Measurements from ENCODE around the gene ZNF57.
"Not testable (repeated sequence)": the region's sequence is repeated elsewhere in the genome, so short reads cannot be mapped to it uniquely, and the experiment has no call there.

The ZNF57 gene

GRCh38 chr19:2960120-2960519 lies 59.4 kb downstream of the ZNF57 start:
- H3K27me3 ChIP-seq (ENCODE audit: control insufficient read depth, insufficient read depth, low read length) = no peaks in the 10 kb centered on the region; the same call in 1 of the 2 replicates
- no peak overlapping the region for H3K9ac ChIP-seq (ENCODE audit: low read length)
- no peak overlapping the region for H3K4me3 ChIP-seq (ENCODE audit: low read depth, low read length)
- H3K9me3 ChIP-seq (ENCODE audit: control insufficient read depth, insufficient read depth, low read depth, low read length) = no peaks in the 10 kb centered on the region
- H3K27ac ChIP-seq (ENCODE audit: low read depth, low read length) = no peak overlapping the region
- H3K36me3 ChIP-seq (ENCODE audit: control insufficient read depth, insufficient read depth, low read length) = no peaks in the 10 kb centered on the region
- H3K4me1 ChIP-seq (ENCODE audit: control insufficient read depth, insufficient read depth, low read length) = no peaks in the 10 kb centered on the region

- no peaks in the 10 kb centered on the region for H3K9me3 ChIP-seq (ENCODE audit: control insufficient read depth, insufficient read depth, low read depth, low read length)
- H3K4me1 ChIP-seq (ENCODE audit: control insufficient read depth, insufficient read depth, low read length) = no peaks in the 10 kb centered on the region
- H3K4me3 ChIP-seq (ENCODE audit: low read depth, low read length) = no peak overlapping the region
- H3K36me3 ChIP-seq (ENCODE audit: control insufficient read depth, insufficient read depth, low read length) = no peaks in the 10 kb centered on the region
- no peaks in the 10 kb centered on the region; the same call in 1 of the 2 replicates for H3K27me3 ChIP-seq (ENCODE audit: control insufficient read depth, insufficient read depth, low read length)
- no peak overlapping the region for H3K27ac ChIP-seq (ENCODE audit: low read depth, low read length)
- no peak overlapping the region for H3K9ac ChIP-seq (ENCODE audit: low read length)
Measured at GRCh38 chr19:2962018-2962670, 61.4 kb downstream of the ZNF57 start.

- Histone ChIP-seq H3K4me1 (ENCODE audit: control insufficient read depth, insufficient read depth, low read length) (no peaks in the 10 kb centered on the region), H3K27me3 (ENCODE audit: control insufficient read depth, insufficient read depth, low read length) (no peaks in the 10 kb centered on the region; the same call in 1 of the 2 replicates), H3K27ac (ENCODE audit: low read depth, low read length) (no peak overlapping the region), H3K9me3 (ENCODE audit: control insufficient read depth, insufficient read depth, low read depth, low read length) (no peaks in the 10 kb centered on the region), H3K4me3 (ENCODE audit: low read depth, low read length) (no peak overlapping the region), H3K9ac (ENCODE audit: low read length) (no peak overlapping the region), H3K36me3 (ENCODE audit: control insufficient read depth, insufficient read depth, low read length) (no peaks in the 10 kb centered on the region)
Measured at GRCh38 chr19:2963122-2963521, 62.4 kb downstream of the ZNF57 start.

GRCh38 chr19:2963631-2964030 lies 62.9 kb downstream of the ZNF57 start:
- not testable (repeated sequence) for H3K9me3 ChIP-seq (ENCODE audit: control insufficient read depth, insufficient read depth, low read depth, low read length); H3K4me3 ChIP-seq (ENCODE audit: low read depth, low read length); H3K27me3 ChIP-seq (ENCODE audit: control insufficient read depth, insufficient read depth, low read length); H3K9ac ChIP-seq (ENCODE audit: low read length); H3K4me1 ChIP-seq (ENCODE audit: control insufficient read depth, insufficient read depth, low read length); H3K27ac ChIP-seq (ENCODE audit: low read depth, low read length); H3K36me3 ChIP-seq (ENCODE audit: control insufficient read depth, insufficient read depth, low read length)

- H3K4me1 ChIP-seq (ENCODE audit: control insufficient read depth, insufficient read depth, low read length) = no peaks in the 10 kb centered on the region
- H3K36me3 ChIP-seq (ENCODE audit: control insufficient read depth, insufficient read depth, low read length) = no peaks in the 10 kb centered on the region
- no peak overlapping the region for H3K27ac ChIP-seq (ENCODE audit: low read depth, low read length)
- no peaks in the 10 kb centered on the region; the same call in 1 of the 2 replicates for H3K27me3 ChIP-seq (ENCODE audit: control insufficient read depth, insufficient read depth, low read length)
- no peak overlapping the region for H3K9ac ChIP-seq (ENCODE audit: low read length)
- H3K9me3 ChIP-seq (ENCODE audit: control insufficient read depth, insufficient read depth, low read depth, low read length) = no peaks in the 10 kb centered on the region
- no peak overlapping the region for H3K4me3 ChIP-seq (ENCODE audit: low read depth, low read length)
Measured at GRCh38 chr19:2964874-2965273, 64.1 kb downstream of the ZNF57 start.

GRCh38 chr19:2967972-2968371 lies 67.2 kb downstream of the ZNF57 start:
- no peak overlapping the region for H3K27ac ChIP-seq (ENCODE audit: low read depth, low read length)
- H3K27me3 ChIP-seq (ENCODE audit: control insufficient read depth, insufficient read depth, low read length) = peaks cover 5% of the 10 kb centered on the region; the same call in 1 of the 2 replicates
- H3K9me3 ChIP-seq (ENCODE audit: control insufficient read depth, insufficient read depth, low read depth, low read length) = no peaks in the 10 kb centered on the region
- no peak overlapping the region for H3K9ac ChIP-seq (ENCODE audit: low read length)
- H3K4me3 ChIP-seq (ENCODE audit: low read depth, low read length) = no peak overlapping the region
- no peaks in the 10 kb centered on the region; the same call in 1 of the 2 replicates for H3K4me1 ChIP-seq (ENCODE audit: control insufficient read depth, insufficient read depth, low read length)
- no peaks in the 10 kb centered on the region for H3K36me3 ChIP-seq (ENCODE audit: control insufficient read depth, insufficient read depth, low read length)
